PC-3 (cell line): ENCODE data around the gene LKAAEAR1.

Experiments
- EZH2phosphoT487 ChIP-seq: fragments of 300-600 bp; sonication (generic); IDR thresholded peaks from 2 replicates; pipeline ENCODE4 v1.6.1; 2018; ENCODE audit warnings: mild to moderate bottlenecking, antibody characterized with exemption, low read length, borderline replicate concordance
- TF ChIP-seq, protein P1 (sequence below): fragments of 300-600 bp; sonication (generic); conservative IDR thresholded peaks from 2 replicates; pipeline ENCODE4 v1.5.1; 2017; ENCODE audit warnings: antibody characterized with exemption, low read depth, mild to moderate bottlenecking, low read length

DNA sequence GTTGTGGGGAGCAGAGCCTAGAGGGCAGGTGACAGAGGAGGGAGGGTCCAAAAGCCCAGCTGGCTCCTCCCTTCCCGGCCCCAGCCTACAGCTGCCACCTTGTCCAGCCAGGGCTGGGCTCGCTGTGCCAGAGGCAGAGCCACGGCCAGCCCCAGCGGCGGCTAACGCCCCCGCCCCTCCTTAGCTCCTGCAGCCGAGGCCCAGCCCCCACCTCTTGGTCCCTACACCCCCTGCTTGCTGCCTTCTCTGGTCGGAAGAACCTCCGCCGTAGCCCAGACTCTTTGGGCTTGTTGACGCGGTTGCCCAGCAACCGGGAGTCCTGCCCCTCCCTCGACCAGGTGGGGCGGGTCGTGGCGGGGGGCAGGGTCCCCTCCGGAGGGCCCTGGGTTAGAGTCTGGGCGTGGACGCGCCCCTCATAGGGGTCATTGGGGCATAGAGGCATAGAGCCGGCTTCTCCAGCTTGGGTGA, 521 bp upstream of the LKAAEAR1 start:
- TF ChIP-seq, protein P1, sequence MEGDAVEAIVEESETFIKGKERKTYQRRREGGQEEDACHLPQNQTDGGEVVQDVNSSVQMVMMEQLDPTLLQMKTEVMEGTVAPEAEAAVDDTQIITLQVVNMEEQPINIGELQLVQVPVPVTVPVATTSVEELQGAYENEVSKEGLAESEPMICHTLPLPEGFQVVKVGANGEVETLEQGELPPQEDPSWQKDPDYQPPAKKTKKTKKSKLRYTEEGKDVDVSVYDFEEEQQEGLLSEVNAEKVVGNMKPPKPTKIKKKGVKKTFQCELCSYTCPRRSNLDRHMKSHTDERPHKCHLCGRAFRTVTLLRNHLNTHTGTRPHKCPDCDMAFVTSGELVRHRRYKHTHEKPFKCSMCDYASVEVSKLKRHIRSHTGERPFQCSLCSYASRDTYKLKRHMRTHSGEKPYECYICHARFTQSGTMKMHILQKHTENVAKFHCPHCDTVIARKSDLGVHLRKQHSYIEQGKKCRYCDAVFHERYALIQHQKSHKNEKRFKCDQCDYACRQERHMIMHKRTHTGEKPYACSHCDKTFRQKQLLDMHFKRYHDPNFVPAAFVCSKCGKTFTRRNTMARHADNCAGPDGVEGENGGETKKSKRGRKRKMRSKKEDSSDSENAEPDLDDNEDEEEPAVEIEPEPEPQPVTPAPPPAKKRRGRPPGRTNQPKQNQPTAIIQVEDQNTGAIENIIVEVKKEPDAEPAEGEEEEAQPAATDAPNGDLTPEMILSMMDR, result no peak
- TF ChIP-seq EZH2phosphoT487, result no peak
